HG02981 (cell line): ENCODE results near the gene CES5A.
"Not testable (repeated sequence)": the region's sequence is repeated elsewhere in the genome, so short reads cannot be mapped to it uniquely, and the experiment has no call there.

Source experiments
- ATAC-seq: cut with Tn5 transposase; IDR thresholded peaks from one replicate; pipeline ENCODE4 v1.9.1; 2021; ENCODE audit warnings: mild to moderate bottlenecking, moderate library complexity; ENCODE audit not compliant: unreplicated experiment

Gene CES5A, protein sequence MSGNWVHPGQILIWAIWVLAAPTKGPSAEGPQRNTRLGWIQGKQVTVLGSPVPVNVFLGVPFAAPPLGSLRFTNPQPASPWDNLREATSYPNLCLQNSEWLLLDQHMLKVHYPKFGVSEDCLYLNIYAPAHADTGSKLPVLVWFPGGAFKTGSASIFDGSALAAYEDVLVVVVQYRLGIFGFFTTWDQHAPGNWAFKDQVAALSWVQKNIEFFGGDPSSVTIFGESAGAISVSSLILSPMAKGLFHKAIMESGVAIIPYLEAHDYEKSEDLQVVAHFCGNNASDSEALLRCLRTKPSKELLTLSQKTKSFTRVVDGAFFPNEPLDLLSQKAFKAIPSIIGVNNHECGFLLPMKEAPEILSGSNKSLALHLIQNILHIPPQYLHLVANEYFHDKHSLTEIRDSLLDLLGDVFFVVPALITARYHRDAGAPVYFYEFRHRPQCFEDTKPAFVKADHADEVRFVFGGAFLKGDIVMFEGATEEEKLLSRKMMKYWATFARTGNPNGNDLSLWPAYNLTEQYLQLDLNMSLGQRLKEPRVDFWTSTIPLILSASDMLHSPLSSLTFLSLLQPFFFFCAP

DNA sequence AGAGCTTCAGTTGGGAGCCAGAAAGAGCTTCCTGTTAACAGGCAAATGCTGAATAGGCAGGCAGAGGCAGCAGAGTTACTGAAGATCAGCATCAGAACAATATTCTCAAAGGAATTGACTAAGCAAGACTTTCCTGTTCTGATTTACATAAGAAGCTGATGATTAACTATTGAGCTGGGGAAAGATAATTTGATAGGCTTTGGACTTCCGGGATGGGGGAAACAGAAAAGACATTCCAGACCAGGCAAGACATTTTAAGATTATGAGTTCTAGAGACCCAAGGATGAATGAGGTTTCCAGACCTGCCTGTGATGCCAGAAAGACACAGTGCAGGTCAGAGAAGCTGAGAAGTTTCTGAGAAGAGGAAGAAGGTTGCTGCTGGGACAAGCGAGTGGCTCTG, at the start of gene CES5A:
Gene CES5A (minus strand): TSS at position 101 of the 400 bp plus-strand sequence. CDS start 152 bp downstream, outside the sequence.
- ATAC-seq, result no peak

DNA sequence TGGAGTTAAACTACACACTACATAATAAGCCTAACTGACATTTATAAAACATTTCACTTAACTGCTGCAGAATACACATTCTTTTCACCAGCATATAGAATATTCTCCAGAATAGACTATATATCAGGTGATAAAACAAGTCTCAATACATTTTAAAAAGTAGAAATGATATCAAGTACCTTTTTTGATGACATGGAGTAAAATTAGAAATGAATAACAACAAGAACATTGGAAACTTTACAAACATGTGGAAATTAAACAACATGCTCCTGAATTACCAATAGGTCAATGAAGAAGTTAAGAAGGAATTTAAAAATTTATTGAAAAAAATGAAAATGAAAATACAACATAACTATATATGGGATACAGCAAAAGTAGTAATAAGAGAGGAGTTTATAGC, 47.5 kb upstream of the CES5A start:
- no peak for ATAC-seq

DNA sequence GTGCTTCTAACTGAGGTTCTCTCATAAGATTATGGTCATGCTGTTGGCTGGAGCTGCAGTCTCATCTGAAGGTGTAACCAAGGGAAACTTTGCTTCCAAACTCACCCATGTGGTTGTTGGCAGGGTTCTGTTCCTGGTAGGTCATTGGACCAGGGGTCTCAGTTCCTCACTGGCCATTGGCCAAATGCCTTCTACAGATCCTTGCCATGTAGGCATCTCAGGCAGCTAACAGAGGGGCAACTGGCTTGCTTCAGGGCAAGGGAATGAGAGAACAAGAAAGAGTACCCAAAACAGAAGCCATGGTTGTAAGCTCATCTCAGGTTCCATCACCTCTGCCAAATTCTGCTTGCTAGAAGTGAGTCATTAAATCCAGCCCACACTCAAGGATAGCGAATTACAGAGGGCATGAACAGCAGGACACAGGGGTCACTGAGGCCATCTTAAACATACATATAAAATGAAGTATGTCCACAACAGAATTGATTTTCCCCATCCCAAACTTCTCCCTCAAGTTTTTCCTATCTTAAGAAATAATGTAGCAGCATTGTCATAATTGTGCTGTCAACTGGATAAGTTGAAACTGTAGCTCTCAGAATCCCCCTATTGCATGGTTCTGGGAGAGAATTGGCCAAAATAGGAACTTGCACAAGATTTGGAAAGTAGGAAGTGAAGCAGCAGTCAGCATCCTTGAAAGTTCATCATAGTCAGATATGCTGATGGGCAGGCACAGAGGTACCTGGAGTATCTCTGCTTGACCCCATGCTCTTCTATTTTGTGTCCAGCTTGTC, 42.4 kb upstream of the CES5A start:
- ATAC-seq, result no peak

DNA sequence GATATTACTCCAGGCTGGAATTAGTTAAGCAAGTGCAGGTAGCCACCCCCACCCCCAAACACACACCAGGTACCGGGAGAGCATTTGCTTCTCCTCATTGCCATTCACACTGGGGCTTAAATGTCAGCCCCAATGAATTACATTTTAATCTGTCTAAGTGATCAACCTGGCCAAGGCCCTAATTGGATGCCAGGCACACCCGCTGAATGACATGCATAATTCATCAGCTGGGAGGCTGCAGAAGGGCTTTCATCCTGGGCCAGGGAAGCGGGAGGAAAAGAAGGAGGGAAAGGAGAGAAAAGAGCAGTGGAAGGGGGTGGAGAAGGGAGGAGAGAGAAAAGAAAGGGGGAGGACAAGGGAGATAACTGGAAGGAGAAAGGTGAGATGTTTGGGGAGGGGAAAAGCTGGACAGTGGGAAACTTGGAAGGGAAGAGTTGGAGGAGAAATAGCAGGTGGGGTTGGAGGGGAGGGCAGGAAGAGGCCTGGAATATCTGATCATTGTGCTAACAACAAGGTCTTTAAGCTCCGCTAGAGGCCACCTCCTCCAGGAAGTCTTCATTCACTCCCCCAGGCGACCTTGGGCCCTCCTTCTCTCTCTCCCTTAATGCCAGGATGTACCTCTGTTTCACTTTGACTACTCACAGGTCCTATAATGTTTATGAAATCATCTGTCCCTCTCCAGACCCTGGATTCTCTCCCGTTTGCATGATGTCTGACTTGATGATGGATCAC, 40.1 kb upstream of the CES5A start:
- ATAC-seq, result no peak

DNA sequence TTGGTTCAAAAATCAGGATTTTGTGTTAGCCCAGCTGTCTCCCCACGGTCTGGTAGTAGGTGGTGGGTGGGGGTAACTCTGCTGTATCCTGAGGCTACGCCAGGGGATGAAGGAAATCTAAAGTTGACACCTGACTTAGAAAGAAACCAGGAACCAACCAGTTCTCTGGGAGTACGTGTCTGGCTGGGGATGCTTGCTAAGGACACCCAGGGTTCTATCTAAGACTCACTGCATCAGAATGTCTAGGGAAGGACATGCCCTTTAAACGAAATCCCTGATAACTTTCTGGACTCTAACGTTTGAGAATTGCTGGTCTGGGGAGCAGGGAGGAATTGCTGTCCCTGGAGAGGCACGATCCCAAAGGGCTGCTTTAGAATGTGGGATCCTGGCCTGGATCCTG, 39.2 kb upstream of the CES5A start:
- ATAC-seq, result no peak

DNA sequence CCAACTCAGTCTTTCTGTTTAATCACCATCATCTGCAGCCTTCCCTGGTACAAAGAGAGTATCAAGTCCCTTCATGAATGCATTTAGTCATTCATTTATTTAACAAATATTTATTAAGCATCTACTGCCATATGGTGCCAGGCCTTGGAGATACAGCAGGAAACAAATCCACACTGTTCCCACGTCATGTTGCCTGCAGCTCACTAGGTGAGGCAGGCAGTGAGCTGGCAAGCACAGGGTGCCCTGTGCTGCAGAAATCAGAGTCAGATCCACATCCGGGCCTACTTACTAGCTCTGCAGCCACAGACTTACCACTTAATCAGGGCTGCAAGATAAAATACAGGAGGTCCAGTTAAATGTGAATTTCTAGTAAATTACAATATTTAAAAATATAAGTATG, 38.5 kb upstream of the CES5A start:
- no peak for ATAC-seq

DNA sequence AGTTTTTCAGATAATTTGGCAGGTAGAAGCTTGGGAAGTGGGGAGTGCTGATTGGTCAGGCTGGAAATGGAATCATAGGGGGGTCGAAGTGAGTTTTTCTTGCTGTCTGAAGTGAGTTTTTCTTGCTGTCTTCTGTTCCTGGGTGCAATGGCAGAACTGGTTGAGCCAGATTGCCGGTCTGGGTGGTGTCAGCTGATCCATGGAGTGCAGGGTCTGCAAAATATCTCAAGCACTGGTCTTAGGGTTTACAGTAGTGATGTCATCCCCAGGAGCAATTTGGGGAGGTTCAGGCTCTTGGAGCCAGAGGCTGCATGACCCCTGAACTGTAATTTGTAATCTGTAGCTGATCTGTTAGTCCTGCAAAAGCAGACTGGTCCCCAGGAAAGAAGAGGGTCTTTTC, 37.9 kb upstream of the CES5A start:
- ATAC-seq, result not testable (repeated sequence)

DNA sequence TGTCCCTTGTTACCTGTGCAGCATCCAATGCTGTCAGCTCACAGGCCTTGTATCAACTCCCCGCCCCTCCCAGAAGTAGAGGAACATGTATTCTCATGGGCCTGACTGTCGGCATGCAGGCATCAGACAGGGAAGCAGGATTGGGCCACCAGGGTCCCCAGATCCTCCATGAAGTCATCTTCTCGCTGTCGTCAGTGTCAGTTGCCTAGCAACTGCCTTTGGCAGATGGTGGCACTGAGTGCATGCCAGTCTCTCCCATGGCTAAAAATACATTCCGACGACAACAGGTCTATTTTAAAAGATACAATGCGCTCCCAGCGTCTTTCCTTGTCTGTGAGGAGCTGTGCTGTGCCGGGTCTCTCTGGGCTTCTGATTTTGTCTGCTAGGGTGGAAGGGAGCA, 36.8 kb upstream of the CES5A start:
- no peak for ATAC-seq

DNA sequence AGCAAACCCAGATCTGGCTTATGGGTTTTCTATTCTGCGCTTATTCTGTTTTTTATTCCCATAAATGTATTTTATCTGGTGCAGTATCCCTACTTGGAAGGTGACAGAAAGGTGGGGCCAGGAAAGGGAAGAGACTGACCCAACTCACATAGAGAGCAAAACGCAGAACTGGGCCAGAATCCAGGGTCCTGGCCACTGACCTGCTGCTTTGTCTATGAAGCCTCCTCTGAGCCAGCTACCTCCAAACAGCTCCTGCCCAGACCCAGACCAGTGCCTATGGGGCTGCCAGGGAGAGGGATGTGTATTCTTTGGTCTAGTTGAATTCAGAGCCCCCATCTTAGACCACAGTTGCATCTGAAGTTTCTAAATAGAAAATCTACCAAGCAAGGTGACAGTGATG, 36.4 kb upstream of the CES5A start:
- no peak for ATAC-seq

DNA sequence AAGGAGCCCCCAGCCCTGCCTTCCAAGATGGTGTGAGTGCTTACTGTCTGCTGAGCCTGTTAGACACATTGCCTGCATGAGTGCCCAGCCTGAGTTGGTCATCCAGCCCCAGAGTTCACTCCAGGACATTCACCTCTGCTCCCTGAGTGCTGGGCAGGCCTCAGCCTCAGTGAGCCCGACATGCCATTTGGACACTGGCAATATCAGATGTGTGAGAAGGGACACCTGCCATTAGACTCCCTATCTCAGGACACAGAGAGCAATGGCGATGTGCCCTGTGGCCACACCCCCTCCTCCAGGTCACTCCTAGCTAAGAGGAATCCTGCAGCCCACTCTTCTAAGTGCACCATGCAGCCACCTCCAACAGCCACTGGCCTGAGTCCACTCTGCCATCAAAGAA, 34.7 kb upstream of the CES5A start:
- no peak for ATAC-seq

DNA sequence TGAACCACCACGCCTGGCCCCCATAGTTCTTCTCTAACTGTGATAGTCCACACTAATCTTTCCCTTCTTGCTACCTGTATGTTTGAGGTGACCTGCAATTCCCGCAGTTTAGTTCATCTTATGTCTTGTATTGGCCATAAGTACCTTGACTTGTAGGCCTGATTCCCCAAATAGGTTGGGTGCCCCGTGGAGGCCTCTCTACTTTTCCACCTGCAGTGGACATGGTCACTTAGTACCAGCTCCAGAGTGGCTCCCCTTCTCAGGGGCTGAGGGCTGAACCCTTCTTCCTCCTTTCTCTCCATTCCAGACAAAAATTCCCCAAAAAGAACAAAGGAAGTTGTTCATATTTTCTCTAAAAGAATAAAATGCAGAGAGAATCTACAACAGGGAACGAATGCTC, 33.5 kb upstream of the CES5A start:
- ATAC-seq, result no peak

DNA sequence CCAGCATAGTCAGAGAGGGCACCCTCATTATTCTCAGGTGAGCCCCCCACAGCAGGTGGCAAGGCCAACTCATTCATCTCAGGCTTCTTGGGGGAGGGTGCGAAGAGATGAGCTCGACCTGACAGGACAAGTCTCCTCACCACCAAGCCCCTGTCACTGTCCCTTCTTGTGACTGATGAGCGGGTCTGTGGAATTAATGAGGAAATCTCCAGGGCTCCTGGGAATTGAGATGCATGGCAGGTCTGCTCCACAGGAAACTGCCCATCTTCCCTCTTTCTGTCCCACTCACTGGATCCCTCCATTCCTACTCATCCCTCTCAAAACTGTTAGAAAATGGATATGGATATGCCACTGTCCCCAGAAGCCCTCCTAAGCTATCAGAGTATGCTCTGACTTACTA, 32.5 kb upstream of the CES5A start:
- ATAC-seq, result no peak

DNA sequence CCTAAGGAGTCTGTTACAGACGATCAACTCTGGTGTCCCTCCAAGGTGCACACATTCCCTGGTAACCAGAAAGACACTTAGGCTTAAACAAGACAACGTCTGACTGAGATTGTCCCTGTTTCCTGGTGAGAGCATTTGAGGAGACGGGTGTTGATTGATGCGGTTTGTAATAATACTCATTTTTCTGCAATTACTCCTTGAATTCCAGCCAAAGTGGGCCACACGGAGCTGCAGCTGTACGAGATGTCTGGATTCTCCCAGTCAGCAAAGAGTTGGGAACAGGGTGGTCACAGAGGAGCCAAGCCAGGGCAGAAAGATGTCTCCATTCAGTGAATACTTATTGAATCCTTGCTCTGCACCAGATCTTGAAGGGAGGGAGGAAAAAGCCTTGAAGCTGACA, 30.9 kb upstream of the CES5A start:
- ATAC-seq, result no peak

DNA sequence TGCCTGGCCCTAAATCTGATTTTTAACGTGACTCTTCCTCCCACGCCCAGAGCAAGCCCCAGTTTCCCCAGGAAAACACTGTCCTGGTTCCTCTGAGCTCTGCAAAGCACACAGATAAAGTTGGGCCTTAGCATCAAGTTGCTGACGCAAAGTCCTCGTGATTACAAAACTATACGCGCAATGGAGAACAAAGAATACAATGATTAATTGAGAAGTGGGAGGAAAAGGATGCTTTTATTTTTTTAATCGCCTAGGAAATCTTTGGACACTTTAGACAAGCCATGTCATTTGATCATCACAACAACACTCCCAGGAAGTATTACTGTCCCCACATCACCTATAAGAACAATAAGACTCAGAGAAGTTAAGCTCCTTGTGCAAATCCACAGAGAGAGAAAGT, 30.5 kb upstream of the CES5A start:
- ATAC-seq, result no peak

DNA sequence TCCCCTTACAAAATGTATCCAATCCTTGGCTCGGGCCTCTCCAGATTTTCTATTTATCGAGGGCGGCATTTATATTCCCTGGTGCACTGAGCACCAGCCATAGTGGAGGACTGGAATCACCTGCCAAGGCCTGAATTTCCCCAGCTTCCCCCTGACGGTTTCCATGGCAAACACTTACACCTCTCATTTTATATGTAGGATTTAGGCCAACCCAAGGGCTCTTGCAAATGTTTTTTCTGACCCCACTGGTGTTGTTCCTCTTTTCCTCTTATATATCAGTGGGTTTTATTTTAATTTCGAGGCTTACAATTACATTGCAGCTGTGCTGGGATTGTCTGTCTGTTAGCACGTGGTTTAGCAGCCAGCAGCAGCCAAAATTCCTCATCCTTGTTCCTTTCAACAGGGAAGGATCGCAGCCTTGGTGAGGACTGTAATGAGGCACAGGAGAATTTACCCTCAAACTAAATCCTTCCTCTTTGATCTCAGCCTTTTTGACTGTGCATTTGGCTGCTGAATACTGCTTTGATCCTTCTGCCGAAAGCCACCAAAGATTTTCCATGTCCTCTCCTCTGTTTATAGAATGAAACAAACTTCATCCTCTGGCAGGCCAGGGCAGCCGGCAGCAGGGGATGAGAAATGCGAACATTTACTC, 26.5 kb upstream of the CES5A start:
- no peak for ATAC-seq

DNA sequence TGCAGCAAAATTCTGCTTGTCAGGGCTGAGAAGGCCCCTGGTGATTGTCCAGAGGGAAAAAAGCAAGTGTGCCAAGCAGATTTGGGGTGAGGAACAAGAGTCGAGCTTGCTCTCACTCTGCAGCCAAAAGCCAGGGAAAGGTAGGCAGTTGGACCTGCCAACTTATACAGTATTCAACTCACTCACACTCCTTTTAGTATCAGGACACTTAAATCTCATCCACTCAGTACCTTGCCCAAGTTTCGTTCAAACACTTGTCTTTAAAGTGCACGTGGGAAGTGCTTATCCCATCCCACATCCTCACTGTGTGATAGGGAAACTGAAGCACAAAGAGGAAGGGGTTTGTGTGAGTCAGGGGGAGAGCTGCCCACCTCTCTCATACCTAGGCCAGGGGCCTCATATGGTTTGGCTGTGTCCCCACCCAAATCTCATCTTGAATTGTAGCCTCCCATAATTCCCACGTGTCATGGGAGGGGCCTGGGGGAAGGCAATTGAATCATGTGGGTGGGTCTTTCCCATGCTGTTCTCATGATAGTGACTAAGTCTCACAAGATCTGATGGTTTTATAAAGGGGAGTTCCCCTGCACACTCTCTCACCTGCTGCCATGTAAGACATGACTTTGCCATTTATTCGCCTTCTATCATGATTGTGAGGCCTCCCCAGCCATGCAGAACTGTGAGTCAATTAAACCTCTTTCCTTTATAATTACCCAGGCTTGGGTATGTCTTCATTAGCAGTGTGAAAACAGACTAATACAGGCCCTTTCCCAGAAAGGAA, 25.6 kb upstream of the CES5A start:
- no peak for ATAC-seq

DNA sequence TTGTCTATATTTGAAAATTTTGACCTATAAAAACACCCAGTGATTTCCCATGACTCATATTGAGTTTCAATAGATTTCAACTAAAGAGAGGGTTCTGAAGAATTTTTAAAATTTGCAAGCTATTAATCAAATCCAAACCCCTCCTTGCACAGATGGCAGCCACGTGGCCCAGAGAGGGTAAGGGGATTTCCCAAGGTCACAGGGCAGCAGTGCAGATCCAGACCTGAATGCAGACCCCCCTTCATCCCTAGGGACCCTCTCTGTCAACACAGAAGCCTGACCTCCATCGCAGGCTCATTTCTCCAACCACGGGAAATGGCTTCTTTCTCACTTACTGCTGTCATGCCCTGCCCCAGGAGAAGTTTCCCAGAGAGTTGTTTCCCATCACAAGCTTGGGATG, 24.7 kb upstream of the CES5A start:
- ATAC-seq, result no peak

DNA sequence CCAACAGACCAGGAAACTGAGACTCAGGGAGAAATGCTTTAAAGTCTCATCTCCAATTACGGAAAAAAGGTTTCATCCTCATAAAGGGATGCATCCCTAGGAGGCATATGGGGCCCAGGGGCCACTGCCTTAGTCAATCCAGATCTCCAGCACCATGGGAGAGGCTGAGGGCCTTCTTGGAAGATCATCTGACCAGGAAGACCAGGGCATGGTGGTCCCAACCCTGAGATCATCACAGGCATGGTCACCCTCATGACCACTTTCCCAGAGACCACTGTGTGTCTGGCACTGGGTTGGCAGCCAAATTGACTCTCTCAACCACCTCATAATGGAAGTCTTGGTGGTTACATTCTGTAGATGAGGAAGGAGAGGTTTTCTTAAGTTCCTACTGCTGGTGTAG, 23.4 kb upstream of the CES5A start:
- ATAC-seq, result no peak

DNA sequence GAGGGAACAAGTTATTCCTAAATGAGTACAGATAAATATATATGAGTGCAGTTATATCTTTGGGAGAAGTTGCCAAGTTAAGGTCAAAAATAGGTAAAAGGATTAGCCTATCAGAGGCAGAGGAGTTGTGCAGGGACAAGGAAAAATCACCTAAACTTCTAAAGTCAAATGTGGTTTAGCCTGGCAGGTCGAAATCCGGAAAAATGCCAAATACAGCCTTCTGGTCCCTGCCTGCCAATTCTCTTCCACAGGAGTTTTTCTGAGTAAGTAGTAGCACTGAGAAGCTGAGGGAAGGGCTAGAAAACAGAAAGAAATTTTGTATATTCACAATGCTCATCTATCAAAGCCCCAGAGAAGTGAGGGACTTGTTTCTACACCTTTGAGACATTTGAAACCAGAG, 17.6 kb upstream of the CES5A start:
- no peak for ATAC-seq

DNA sequence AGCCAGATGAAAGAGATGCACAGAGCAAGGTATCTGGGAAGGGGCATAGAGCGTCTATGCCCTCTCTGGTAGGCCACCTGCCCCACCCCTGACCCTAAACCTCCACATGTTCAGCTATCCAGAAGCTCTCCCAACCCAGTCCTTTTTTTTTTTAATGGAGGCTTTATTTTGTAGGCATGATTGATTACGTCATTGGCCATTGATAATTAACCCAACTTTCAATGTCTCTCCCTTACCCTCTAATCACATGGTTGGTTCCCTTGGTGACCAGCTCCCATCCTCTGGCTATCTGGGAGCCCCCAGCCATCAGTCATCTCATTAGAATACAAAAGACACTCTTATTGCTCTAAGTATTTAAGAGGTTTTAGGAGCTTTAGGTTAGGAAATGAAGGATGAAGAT, 14.3 kb upstream of the CES5A start:
- no peak for ATAC-seq
